Right ventricle myocardium inferior (tissue), 1 donor: Measurements from ENCODE around the gene CRADD. TPM values are rescaled to one million over a fixed set of nuclear protein-coding genes. Genes with fewer than 3 reads are reported as not detected.

Source experiments
- ATAC-seq: fragments of 200-7000 bp; cut with Tn5 transposase; one replicate; pipeline ENCODE4 v1.9.1; 2020; ENCODE audit warnings: mild to moderate bottlenecking, moderate library complexity
- DNase-seq: peaks from one replicate; pipeline ENCODE4 v3.0.0; 2021; ENCODE audit errors: missing footprints
- intact Hi-C: fragments of 100-400 bp; cut with DNase I; formaldehyde crosslinking; loops from one replicate; pipeline ENCODE4 v1.11.0; 2022
- total RNA-seq: library from RNA; stranded (reverse); fragmentation: NEBNext Ultra II Directional; extraction: Animal tissue kit (Norgen Biotek cat#: 25700); gene quantifications from one replicate; pipeline ENCODE4 v1.2.1, GENCODE V29; 2021
- donor health status: DM: no; HTN: yes; CAD: no; lungs with severe emphysema.

The CRADD gene
- total RNA-seq, 1 donor from 2014 or later, result 40.3 TPM

DNA sequence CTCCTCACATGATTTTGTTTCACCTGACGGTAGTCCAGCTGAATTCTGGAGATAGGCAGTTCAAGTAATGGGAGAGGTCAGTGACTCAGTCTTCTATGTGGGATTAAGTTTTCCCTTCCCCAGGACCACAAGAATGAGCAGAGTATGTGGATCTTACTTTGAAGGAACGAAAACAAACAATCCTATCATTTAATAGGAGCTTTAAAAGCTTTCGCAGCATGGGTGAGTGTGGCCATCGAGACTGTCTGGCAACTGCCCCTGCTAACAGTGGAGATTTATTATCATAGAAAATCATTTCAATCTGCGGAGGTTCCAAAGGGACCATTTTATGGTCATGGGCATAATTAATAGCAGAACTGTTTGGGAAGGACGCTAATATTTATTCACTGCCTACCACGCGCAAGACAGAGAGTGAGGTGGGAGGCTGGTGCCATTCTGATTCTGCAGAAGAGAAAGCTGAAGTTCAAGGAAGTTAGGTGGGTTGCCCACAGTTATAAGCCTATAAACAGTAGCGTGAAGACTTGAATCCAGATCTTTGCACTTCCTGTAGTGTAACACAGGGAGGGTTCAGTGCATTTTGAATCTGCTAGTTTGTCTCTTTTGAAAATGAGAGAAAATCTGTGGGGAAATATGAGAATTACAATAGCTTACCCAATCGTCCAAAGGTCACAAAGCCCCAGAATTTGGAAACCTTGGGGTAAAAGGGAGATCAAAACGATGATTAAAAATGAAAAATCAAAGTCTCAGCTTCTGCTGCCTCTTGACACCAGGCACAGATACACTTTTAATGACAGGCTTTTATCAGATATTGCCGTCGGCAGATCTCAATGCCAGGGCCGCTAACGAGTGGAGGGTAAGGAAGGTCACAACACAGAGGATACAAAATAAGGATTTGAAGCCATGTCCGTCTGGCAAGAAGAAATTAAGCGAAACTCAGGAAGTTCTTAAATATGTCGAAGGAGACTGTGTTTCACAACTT is 209.6 kb downstream of the CRADD start:
- intact Hi-C loops, result no loop called here
- ATAC-seq, result no peak
- DNase-seq, result no peak

DNA sequence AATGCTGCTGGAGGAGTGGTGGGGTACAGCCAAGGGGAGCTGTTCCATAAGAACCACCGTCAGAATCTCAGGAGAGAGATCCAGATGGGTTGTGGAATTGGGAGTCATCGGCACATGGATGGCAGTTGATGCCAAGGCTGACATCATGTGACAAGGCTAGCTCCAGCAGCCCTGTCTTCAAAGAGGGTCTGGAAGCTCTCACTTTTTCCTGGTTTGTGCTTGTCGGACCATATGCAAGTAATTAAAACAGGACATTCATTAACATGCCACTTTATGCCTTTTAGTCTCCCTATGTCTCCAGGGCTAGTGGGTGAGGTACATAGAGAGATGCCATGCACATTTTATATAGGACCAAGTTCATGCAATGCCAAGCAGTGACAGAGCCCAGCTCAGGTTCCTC is 211.8 kb downstream of the CRADD start:
- DNase-seq (no peak), ATAC-seq (no peak)
- intact Hi-C loops, result no loop called here

DNA sequence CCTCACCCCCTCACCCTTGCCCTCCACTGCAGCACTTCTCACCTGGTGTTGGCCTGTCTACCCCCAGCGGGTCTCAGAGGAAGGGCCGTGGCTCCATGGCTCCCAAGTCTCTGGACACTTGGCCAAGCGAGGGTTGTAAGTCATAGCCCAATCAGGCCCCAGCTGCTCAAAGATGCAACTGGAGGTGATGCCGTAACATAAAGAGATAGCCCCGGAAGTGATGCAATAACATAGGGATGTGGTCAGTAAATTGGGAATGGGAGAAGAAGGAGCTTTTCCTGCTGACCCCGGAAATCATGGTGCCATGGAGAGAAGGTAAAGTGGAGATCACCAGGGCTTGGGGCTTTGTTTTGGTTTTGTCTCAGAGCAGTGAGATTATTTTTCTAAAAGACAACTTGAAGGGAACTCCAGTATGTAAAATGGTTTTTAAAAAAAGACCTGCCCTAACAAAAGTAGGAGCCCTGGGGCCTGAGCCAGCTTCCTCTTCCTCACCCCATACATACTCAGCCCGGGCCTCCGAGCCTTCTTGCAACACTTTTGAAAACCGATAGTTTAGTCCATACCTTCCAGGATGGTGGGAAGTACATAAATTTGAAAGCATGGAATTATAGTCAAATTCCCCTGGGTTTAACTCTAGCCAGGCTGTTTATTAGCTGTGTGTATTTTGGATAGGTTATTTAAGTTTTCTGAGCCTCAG is 212.5 kb downstream of the CRADD start:
- intact Hi-C loops, result loop anchor here (5.0 to 10.0 kb wide), 2 partner anchors 52 to 115 kb away; no protein-coding TSS in a partner anchor
- DNase-seq (no peak), ATAC-seq (no peak)

DNA sequence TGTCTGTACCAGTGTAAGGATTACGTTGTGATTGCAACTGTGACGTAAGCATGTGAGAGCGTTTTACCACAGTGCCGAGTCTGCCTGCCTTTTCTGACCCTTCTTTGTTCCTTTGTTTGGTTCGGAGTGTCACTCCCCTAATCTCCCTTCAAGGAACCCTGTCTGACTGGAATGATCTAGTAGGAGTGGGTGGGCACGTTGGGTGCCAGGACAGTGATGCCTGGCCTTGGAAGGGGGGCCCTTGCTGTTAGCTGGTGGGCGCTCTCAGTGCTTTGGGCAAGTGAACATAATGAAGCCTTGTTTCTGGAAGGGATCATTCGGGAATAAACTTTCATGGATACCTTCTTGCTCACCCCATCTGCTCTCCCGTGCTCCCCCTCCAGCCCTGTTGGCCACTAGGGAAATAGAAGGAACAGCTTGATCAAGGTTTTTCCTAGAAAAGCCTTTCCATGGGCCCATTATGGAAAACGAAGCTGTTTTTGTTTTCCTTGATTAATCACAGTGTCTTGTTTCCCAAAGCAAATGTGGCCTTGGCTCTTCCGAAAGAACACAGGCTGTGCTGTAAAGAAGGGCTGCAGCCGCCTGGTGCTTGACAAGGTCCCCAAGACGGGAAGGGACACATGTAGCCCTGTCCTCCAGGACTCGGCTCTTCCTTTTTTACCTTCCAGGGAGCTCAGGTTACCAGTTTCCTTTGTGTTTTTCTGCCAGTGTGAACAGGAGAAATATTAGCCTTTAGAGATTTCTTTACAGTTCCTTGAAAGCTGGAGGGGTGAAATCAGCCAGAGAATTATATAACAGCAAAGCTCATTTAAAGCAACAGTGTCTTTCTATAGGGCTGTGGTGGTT is 215.5 kb downstream of the CRADD start:
- DNase-seq (no peak), ATAC-seq (peak; percentile 6)
- intact Hi-C loops, result loop anchor here (5.0 to 10.0 kb wide), 2 partner anchors 55 to 118 kb away; no protein-coding TSS in a partner anchor

DNA sequence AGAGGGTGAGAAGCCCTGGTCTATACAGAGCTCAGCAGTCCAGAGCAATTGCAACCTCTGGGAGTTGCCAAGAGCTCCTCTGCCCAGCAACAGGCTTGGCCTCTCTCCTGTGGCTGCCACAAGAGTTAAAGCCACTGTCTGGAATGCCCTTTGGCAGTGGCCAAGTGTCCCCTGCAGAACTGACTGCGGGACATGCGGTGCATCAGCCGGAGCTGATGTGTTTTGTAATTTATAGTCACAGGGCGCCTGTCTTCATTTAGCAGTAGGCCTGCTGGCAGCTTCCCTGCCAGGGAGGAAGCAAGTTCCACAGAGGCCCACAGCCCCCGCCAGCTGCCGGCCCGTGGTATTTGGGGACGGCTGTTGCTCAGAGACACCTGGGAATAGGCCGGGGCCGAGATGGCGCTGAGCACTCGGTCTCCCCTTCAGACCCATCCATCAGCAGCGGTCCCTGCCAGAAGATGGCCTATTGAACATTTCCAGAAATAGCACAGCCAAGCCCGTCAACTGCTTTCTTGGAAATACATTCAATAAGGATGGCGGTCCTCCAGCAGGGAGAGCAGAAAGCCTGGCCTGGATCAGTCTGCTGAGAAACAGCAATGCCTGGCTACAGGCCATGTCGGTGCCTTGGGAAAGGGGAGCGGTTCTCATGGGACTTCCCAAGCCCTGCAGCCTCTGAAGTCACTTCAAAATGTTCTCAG is 217.4 kb downstream of the CRADD start:
- DNase-seq, result peak; percentile 94
- intact Hi-C loops, result loop anchor here (1.0 to 10.0 kb wide), 6 partner anchors 57 to 324 kb away; no protein-coding TSS in a partner anchor
- ATAC-seq, result peak; percentile 95

DNA sequence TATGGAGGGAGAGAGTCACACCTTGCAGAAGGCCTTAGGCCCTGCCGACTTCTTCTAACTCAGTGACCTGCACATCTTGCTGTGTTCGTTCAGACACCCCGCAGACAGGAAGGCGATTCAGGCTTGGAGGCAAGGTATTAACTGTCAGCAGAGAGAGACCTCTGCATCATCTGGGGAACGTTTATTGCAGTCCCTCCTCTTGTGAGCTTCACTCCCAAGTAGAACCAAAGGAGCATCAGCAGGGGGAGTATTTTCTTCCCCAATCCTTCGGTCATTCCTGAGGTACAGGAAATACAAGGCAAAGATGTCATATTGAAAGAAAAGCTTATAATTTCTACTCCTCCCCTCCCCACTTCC is 217.9 kb downstream of the CRADD start:
- peak; percentile 20 for ATAC-seq
- intact Hi-C loops, result loop anchor here (2.0 to 10.0 kb wide), 3 partner anchors 82 to 180 kb away; no protein-coding TSS in a partner anchor
- DNase-seq, result no peak

DNA sequence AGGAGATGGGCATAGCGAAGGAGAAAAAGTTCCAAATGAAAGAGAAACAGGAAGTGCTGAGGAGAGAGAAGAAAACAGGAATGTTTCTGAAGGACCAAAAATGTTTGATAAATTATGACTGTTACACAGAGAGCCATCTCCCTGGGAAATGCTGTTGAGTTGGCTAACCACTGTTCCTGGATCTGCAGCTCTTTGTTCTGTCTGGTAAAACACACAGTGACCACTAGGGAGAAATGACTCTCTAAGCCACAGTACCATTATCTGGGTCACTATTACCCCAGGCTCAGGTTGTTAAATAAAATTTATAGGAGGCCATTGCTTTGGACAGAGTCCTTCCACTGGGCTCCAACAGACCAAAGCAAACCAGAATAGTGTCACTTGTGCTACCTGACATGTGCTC is 219.3 kb downstream of the CRADD start:
- intact Hi-C loops, result loop anchor here (5.0 to 10.0 kb wide), 2 partner anchors 81 to 122 kb away; no protein-coding TSS in a partner anchor
- ATAC-seq, result no peak

DNA sequence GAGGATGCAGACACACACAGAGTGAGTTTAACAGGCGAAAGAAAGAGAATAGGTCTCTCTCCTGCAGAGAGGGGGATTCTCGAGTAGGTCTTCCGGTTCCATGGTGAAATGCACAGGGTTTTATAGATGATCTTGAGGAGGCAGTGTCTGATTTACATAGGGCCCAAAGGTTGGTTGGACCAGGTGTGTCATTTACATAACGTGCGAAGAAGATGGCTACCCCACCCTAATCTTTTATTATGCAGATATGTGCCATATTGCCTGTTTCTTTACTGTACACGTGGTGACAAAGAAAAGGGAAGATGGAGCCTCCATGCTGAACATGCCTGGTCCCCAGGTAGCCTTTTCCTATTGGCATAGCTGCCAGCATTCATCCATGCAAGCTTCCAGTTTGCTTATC is 219.8 kb downstream of the CRADD start:
- intact Hi-C loops, result loop anchor here (5.0 to 10.0 kb wide), 2 partner anchors 80 to 122 kb away; no protein-coding TSS in a partner anchor
- ATAC-seq (no peak), DNase-seq (no peak)

More for the DNA sequence above, 219.3 kb downstream of the CRADD start:
- no peak for DNase-seq

DNA sequence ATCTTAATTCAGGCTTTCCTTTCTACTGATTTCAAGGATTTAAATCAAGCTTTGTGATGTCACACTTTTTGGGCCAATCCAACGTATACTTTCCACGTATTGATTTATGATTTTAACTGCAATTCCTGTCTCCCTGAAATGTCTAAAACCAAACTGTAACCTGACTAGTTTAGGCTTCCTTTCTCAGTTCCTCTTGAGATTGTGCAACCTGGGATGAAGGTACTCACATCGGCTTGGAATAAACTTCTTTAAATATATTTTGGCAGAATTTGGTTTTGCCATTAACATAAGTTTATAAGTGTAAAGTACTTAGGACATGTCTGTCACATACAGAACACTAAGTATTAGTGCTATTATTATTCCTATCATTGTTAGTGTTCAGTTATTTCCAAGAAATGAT is 224.6 kb downstream of the CRADD start:
- ATAC-seq, result no peak
- intact Hi-C loops, result no loop called here
- no peak for DNase-seq

DNA sequence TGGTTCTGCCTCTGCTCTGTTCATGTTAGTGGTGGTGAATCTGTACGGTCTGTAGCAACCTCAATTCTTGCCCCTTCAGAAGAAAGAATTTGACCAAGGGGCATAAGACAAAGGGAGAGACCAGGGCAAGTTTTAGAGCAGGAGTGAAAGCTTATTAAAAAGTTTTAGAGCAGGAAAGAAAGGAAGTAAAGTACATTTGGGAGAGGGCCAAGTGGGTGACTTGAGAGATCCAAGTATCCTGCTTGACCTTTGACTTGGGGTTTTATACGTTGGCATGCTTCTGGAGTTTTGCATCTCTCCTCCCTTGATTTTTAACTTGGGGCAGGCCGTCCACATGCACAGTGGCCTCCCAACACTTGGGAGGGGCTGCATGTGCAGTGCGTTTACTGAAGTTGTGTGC is 225.0 kb downstream of the CRADD start:
- DNase-seq (no peak), ATAC-seq (no peak)
- intact Hi-C loops, result no loop called here

DNA sequence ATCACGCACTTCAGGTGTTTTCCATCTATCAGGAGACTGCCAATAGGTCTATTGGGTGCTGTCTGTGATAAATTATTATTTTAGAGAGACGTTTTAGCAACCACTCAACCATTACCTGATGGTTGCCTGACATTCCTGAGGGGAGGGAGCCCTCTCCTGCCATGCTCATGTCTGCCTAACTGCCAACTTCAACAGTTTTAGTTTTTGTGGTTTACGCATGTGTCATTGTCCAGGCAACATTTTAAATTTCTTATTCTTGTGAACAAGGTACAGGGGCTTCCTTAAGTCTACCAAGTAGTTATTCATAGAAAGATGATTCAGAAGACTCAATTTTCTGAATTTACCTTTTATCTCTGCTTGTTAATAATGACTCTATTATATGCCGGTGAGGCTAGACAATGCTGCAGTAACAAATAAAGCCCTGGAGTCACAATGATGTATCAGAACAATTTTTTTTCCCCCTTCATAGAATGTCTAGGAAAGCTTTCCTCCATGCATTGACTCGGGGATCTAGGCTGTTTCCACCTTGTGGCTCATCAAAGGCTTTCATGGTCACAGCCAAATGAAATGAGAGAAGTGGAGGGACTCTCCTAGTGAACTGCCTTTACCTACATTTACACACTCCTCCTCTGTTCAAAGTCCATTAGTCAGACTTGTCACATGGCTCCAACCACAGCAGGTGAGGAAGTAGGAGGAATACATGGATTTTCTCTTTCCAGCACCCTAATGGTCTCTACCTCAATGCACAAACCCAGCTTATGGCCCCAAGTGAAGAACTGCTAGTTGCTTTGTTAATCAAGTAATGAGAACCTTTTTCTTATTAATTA is 225.8 kb downstream of the CRADD start:
- no peak for ATAC-seq
- intact Hi-C loops, result no loop called here
- no peak for DNase-seq

DNA sequence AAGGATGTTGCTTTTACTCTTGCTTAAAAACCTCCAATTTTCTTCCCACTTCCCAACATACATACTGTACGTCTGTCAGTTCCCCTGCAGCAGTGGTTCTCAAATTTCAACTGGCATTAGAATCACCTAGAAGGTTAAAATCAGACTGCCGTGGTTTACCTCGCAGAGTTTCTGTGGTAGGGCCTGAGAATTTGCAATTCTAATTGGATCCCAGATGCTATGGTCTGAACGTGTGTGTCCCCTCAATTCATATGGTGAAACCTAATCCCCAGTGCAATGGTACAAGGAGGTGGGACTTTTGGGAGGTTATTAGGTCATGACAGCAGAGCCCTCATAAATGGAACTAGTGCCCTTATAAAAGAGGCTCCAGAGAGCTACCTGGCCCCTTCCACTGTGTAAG is 226.9 kb downstream of the CRADD start:
- intact Hi-C loops, result no loop called here
- no peak for DNase-seq
- ATAC-seq, result no peak

DNA sequence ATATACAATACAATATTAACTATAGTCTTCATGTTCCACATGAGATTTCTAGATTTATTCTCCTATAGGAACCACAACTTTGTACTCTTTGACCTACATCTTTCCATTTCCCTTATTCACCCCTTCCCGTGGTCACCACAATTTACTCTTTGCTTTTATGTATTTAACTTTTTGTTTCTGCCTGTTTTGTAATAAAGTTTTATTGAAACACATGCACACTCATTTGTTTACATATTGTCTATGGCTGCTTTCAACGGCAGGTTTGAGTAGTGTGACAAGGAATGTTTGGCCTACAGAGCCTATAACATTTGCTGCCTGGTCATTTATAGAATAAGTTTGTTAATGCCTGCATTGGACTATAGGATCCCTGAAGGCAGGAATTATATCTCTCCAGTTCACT is 231.1 kb downstream of the CRADD start:
- DNase-seq (no peak), ATAC-seq (no peak)
- intact Hi-C loops, result no loop called here

DNA sequence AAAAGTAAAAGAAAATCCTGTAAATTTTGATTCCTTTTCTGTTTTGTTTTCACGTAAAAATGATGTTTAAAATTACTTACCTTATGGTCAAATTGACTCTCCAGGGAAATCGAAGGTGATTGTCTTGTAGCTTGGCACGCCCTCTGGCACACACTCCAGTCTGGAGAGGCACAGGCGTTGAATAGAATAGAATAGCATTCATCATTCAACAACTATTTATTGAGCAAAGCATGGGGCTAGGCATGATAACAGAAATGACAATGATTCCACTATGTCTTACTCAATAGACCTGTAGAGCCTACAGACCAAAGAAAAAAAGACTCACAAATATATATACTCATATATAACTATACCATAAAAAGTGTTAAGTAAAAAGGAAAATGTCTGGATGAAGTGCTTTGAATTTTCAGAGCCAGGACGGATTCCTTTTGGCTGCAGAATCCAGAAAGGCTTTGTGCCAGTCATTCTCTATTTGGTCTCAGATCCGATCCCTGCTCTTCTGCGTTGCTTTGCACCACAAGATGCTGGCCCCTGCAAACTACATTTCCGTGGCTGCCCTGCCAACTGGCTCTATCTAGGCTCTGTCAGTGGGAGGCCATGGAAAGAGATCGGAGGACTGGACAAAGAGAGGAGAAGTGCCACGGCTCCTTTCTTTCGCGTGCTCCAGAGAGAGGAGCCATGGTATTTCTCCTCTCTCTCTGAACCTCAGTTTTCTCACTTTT is 231.8 kb downstream of the CRADD start:
- no peak for DNase-seq
- peak; percentile 60 for ATAC-seq
- intact Hi-C loops, result no loop called here

DNA sequence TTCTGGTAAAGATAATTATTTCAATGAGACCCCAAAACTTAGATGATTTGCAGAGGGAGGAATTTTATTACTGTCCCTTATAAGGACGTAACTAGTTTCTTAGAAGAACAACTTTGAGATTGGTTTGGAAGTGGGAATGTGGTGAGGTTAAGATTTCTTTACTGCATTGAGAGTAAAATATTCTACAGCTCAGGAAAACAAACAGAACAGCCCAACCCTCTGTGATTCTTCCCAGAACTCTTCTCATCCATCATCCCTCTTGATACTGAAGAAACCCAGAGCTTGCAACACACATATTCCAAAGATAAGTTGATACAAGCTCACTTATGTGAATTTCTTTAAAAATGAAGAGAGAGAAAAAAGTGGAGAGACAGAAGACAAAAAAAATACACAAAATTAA is 234.2 kb downstream of the CRADD start:
- DNase-seq, result no peak
- intact Hi-C loops, result loop anchor here (5.0 kb wide), 1 partner anchor 61 kb away; no protein-coding TSS in a partner anchor
- no peak for ATAC-seq

DNA sequence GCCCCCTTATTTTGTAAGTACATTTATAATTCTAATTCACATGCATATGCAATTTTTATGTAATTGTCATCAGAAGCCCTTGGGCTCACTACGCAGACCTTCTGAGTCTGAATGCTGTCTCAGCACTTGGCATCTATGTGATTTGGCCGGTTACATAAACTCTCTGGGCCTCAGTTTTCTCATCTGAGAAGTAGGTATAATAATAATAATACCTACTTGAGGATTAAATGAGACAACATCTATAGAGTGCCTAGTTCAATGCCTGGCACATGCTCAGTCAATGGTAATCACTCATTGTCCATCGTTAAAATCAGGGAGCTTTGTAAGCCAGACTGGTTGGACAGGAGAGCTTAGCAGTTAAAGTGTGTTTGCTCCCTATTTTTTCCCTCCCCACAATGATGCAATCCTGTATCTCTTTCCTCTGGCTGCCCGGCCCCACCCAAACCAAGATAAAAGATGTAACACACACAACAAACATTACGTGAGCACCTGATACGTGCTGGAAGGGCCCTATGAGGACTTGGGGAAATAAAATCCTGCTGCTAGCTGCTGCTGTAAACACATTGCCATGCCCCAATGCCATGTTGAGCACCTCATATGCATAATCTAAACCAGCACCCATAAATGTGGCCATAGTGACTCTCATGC is 235.0 kb downstream of the CRADD start:
- intact Hi-C loops, result loop anchor here (5.0 kb wide), 1 partner anchor 60 kb away; no protein-coding TSS in a partner anchor
- ATAC-seq, result no peak
- DNase-seq, result no peak
